ENCODE data around the gene RABGAP1L. TPM values are rescaled to one million over a fixed set of nuclear protein-coding genes. Genes with fewer than 3 reads are reported as not detected.

The RABGAP1L gene
- total RNA-seq, 1 experiment from 2014 or later = 76.9 TPM

DNA sequence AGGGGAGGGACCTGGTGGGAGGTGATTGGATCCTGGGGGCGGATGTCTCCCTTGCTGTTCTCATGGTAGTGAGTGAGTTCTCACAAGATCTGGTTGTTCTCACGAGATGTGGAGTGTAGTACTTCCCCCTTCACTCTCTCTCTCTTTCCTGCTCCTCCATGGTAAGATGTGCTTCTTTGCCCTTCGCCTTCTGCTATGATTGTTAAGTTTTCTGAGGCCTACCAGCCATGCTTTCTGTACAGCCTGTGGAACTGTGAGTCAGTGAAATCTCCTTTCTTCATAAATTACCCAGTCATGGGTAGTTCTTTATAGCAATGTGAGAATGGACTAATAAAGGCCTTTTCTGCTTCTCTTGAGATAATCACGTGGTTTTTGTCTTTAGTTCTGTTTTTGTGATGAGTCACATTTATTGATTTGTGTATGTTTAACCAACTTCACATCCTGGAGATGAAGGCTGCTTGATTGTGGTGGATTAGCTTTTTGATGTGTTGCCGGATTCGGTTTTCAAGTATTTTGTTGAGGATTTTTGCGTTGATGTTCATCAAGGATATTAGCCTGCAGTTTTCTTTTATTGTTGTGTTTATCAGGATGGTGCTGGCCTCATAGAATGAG is 45.5 kb downstream of the RABGAP1L start:
- no peak for DNase-seq (ENCODE audit: low spot score)
- Mint-ChIP-seq H3K4me1 (peaks cover 20% of the 10 kb centered on the region), H3K27ac (no peak overlapping the region), H3K27me3 (ENCODE audit: low read depth) (no peaks in the 10 kb centered on the region), H3K4me3 (no peak overlapping the region), H3K9me3 (peaks cover 23% of the 10 kb centered on the region), H3K36me3 (peaks cover under 1% of the 10 kb centered on the region; the same call in 1 of the 2 replicates)
- ChIA-PET POLR2A (no interaction called here), CTCF (interaction anchor here (3.6 kb wide), 1 partner anchor 13 kb away, joined by 16 read pairs; no protein-coding TSS in a partner anchor)
- TF ChIP-seq, protein P1, sequence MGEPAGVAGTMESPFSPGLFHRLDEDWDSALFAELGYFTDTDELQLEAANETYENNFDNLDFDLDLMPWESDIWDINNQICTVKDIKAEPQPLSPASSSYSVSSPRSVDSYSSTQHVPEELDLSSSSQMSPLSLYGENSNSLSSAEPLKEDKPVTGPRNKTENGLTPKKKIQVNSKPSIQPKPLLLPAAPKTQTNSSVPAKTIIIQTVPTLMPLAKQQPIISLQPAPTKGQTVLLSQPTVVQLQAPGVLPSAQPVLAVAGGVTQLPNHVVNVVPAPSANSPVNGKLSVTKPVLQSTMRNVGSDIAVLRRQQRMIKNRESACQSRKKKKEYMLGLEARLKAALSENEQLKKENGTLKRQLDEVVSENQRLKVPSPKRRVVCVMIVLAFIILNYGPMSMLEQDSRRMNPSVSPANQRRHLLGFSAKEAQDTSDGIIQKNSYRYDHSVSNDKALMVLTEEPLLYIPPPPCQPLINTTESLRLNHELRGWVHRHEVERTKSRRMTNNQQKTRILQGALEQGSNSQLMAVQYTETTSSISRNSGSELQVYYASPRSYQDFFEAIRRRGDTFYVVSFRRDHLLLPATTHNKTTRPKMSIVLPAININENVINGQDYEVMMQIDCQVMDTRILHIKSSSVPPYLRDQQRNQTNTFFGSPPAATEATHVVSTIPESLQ (CRISPR knock-in tag; IDR thresholded peaks at IDR 0.05) = no peak
- TF ChIP-seq, protein P2, sequence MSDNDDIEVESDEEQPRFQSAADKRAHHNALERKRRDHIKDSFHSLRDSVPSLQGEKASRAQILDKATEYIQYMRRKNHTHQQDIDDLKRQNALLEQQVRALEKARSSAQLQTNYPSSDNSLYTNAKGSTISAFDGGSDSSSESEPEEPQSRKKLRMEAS (CRISPR knock-in tag; IDR thresholded peaks at IDR 0.05) = no peak
- TF ChIP-seq HMGA2 (CRISPR knock-in tag; IDR thresholded peaks at IDR 0.05) (no peak), CREM (CRISPR knock-in tag; IDR thresholded peaks at IDR 0.05) (no peak), NR1H2 (CRISPR knock-in tag; IDR thresholded peaks at IDR 0.05) (no peak), MYBL2 (CRISPR knock-in tag; IDR thresholded peaks at IDR 0.05) (no peak), ZNF423 (CRISPR knock-in tag; IDR thresholded peaks at IDR 0.05) (no peak), IRF2 (CRISPR knock-in tag; IDR thresholded peaks at IDR 0.05; ENCODE audit: borderline replicate concordance, low read depth) (no peak), TP53 (CRISPR knock-in tag; IDR thresholded peaks at IDR 0.05) (no peak), SMAD3 (CRISPR knock-in tag; IDR thresholded peaks at IDR 0.05; ENCODE audit: borderline replicate concordance) (no peak), RELA (CRISPR knock-in tag; IDR thresholded peaks at IDR 0.05; ENCODE audit: borderline replicate concordance) (no peak)
- TF ChIP-seq, protein P3, sequence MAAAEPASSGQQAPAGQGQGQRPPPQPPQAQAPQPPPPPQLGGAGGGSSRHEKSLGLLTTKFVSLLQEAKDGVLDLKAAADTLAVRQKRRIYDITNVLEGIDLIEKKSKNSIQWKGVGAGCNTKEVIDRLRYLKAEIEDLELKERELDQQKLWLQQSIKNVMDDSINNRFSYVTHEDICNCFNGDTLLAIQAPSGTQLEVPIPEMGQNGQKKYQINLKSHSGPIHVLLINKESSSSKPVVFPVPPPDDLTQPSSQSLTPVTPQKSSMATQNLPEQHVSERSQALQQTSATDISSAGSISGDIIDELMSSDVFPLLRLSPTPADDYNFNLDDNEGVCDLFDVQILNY (CRISPR knock-in tag; IDR thresholded peaks at IDR 0.05) = no peak
- TF ChIP-seq, protein P4, sequence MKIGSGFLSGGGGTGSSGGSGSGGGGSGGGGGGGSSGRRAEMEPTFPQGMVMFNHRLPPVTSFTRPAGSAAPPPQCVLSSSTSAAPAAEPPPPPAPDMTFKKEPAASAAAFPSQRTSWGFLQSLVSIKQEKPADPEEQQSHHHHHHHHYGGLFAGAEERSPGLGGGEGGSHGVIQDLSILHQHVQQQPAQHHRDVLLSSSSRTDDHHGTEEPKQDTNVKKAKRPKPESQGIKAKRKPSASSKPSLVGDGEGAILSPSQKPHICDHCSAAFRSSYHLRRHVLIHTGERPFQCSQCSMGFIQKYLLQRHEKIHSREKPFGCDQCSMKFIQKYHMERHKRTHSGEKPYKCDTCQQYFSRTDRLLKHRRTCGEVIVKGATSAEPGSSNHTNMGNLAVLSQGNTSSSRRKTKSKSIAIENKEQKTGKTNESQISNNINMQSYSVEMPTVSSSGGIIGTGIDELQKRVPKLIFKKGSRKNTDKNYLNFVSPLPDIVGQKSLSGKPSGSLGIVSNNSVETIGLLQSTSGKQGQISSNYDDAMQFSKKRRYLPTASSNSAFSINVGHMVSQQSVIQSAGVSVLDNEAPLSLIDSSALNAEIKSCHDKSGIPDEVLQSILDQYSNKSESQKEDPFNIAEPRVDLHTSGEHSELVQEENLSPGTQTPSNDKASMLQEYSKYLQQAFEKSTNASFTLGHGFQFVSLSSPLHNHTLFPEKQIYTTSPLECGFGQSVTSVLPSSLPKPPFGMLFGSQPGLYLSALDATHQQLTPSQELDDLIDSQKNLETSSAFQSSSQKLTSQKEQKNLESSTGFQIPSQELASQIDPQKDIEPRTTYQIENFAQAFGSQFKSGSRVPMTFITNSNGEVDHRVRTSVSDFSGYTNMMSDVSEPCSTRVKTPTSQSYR (CRISPR knock-in tag; IDR thresholded peaks at IDR 0.05) = no peak
- TF ChIP-seq, protein P5, sequence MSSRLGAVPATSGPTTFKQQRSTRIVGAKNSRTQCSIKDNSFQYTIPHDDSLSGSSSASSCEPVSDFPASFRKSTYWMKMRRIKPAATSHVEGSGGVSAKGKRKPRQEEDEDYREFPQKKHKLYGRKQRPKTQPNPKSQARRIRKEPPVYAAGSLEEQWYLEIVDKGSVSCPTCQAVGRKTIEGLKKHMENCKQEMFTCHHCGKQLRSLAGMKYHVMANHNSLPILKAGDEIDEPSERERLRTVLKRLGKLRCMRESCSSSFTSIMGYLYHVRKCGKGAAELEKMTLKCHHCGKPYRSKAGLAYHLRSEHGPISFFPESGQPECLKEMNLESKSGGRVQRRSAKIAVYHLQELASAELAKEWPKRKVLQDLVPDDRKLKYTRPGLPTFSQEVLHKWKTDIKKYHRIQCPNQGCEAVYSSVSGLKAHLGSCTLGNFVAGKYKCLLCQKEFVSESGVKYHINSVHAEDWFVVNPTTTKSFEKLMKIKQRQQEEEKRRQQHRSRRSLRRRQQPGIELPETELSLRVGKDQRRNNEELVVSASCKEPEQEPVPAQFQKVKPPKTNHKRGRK (CRISPR knock-in tag; IDR thresholded peaks at IDR 0.05; ENCODE audit: borderline replicate concordance) = no peak
- ATAC-seq = peak; percentile 36; the same call in 1 of the 2 replicates

DNA sequence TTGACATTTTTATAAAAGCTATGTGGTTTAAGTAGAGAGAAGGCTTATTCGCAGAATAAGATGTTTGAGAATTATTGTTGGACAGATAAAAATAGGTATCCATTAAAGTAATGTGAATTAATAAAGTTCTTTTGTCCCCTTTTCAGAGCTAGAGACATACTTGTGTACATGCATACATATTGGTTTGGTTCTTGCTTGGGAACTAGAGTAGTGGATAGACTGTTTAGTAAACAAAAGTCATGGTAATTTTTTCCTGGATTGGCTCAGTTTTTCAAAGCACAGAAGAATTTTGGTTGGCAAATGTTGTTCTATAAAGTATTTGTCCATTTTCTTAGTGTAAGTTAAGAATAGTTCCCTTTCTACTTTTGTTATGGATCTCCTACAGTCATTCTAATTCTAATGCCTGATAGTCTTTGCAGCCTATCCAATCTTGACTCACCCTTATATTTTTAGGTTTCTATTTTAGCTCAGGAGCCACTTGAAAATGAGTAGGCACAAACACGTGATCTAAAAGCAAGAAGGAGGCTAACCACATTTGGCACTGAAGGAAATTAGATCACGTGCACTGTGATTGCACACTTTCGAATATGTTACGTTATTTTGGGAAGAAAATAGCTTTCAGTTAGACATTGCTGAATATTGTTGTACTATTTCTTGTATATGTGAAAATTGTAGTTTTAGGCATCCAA is 47.0 kb downstream of the RABGAP1L start:
- peaks cover 14% of the 10 kb centered on the region for H3K36me3 Mint-ChIP-seq
- H3K27me3 Mint-ChIP-seq (ENCODE audit: low read depth) = no peaks in the 10 kb centered on the region
- H3K27ac Mint-ChIP-seq = no peak overlapping the region
- DNase-seq (ENCODE audit: low spot score) = no peak
- no peak for ATAC-seq
- ChIA-PET POLR2A (interaction anchor here (1.7 kb wide), 1 partner anchor 184 kb away, joined by 4 read pairs; the partner anchor contains the start of gene RC3H1), CTCF (interaction anchor here (3.6 kb wide), 1 partner anchor 12 kb away, joined by 16 read pairs; no protein-coding TSS in a partner anchor)
- peaks cover 20% of the 10 kb centered on the region for H3K4me1 Mint-ChIP-seq
- H3K9me3 Mint-ChIP-seq = peaks cover 38% of the 10 kb centered on the region
- H3K4me3 Mint-ChIP-seq = no peak overlapping the region
- TF ChIP-seq, protein P6, sequence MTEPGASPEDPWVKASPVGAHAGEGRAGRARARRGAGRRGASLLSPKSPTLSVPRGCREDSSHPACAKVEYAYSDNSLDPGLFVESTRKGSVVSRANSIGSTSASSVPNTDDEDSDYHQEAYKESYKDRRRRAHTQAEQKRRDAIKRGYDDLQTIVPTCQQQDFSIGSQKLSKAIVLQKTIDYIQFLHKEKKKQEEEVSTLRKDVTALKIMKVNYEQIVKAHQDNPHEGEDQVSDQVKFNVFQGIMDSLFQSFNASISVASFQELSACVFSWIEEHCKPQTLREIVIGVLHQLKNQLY (CRISPR knock-in tag; IDR thresholded peaks at IDR 0.05) = no peak
- TF ChIP-seq, protein P7, sequence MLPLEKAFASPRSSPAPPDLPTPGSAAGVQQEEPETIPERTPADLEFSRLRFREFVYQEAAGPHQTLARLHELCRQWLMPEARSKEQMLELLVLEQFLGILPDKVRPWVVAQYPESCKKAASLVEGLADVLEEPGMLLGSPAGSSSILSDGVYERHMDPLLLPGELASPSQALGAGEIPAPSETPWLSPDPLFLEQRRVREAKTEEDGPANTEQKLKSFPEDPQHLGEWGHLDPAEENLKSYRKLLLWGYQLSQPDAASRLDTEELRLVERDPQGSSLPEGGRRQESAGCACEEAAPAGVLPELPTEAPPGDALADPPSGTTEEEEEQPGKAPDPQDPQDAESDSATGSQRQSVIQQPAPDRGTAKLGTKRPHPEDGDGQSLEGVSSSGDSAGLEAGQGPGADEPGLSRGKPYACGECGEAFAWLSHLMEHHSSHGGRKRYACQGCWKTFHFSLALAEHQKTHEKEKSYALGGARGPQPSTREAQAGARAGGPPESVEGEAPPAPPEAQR (CRISPR knock-in tag; IDR thresholded peaks at IDR 0.05) = no peak
- TF ChIP-seq, protein P4 (CRISPR knock-in tag; IDR thresholded peaks at IDR 0.05) = no peak
- TF ChIP-seq, protein P5 (CRISPR knock-in tag; IDR thresholded peaks at IDR 0.05; ENCODE audit: borderline replicate concordance) = no peak
